B cell (primary cell): Measurements from ENCODE around the gene TSSK2. TPM values are rescaled to one million over a fixed set of nuclear protein-coding genes. Genes with fewer than 3 reads are reported as not detected.

Experiments
- ATAC-seq: fragments of 200-7000 bp; cut with Tn5 transposase; one replicate; pipeline ENCODE4 v1.10.0; 2021; ENCODE audit warnings: low read depth, mild to moderate bottlenecking, moderate number of reproducible peaks, moderate library complexity
- CTCF ChIA-PET: fragments of 350-600 bp; sonication (Branson Sonifier 250); formaldehyde crosslinking; loops from one replicate; lab custom pipeline; 2021; ENCODE audit warnings: antibody characterized with exemption, inconsistent platforms; lab: Charles Lee
- POLR2A ChIA-PET: fragments of 350-600 bp; sonication (Branson Sonifier 250); formaldehyde crosslinking; loops from one replicate; lab custom pipeline; 2021; ENCODE audit warnings: antibody characterized with exemption; lab: Charles Lee
- DNase-seq: peaks from one replicate; pipeline ENCODE4 v3.0.0; 2013
- H2AFZ ChIP-seq: 2 replicates; pipeline ENCODE4 v1.6.1; 2012; ENCODE audit warnings: mild to moderate bottlenecking, low read depth, low read length; ENCODE audit not compliant: insufficient read depth, poor library complexity, severe bottlenecking
- H3K27ac ChIP-seq, 2 donors: 1 replicate in 1 of 2; 2 replicates in 1 of 2; pipeline ENCODE4 v1.5.1; 2012 to 2013; ENCODE audit warnings: low read length in 2 of 2, mild to moderate bottlenecking in 2 of 2, moderate library complexity in 1 of 2
- H3K27me3 ChIP-seq, 4 experiments: fragments of 200-600 bp in 1 of 4; sonication (generic) in 1 of 4; replicated peaks in 1 of 4; 1 replicate in 2 of 4; 2 replicates in 2 of 4; pipeline versions ENCODE4 v1.6.1 to v1.7.0; 2013 to 2016; ENCODE audit warnings: low read length in 3 of 4, mild to moderate bottlenecking in 2 of 4, mixed read lengths in 1 of 4, moderate library complexity in 1 of 4; ENCODE audit not compliant: insufficient read depth in 4 of 4, control insufficient read depth in 3 of 4; ENCODE audit errors: control extremely low read depth in 1 of 4
- H3K36me3 ChIP-seq, 2 experiments: replicated peaks in 1 of 2; 1 replicate in 1 of 2; 2 replicates in 1 of 2; pipeline versions ENCODE4 v1.6.1 to v1.7.1; 2013; ENCODE audit warnings: low read length in 1 of 2; ENCODE audit not compliant: insufficient read depth in 2 of 2, control insufficient read depth in 1 of 2; ENCODE audit errors: control extremely low read depth in 1 of 2, extremely low read depth in 1 of 2
- H3K4me1 ChIP-seq, 2 donors: fragments of 200-600 bp in 1 of 2; sonication (generic) in 1 of 2; 1 replicate in 1 of 2; 2 replicates in 1 of 2; pipeline versions ENCODE4 v1.5.1 to v1.6.1; 2013 to 2017; ENCODE audit warnings: low read length in 2 of 2; ENCODE audit not compliant: control insufficient read depth in 2 of 2, insufficient read depth in 2 of 2
- H3K4me2 ChIP-seq: replicated peaks from 2 replicates; pipeline ENCODE3; 2012; ENCODE audit warnings: mild to moderate bottlenecking, low read depth, low read length; ENCODE audit not compliant: poor library complexity, severe bottlenecking
- H3K4me3 ChIP-seq, 5 experiments: fragments of 200-600 bp in 1 of 5; sonication (generic) in 1 of 5; 1 replicate in 3 of 5; 2 replicates in 2 of 5; pipeline versions ENCODE4 v1.5.1 to v1.7.0; 2011 to 2016; ENCODE audit warnings: low read length in 4 of 5, mild to moderate bottlenecking in 4 of 5, low read depth in 2 of 5, control low read depth in 1 of 5, moderate library complexity in 1 of 5; ENCODE audit not compliant: insufficient read depth in 1 of 5; ENCODE audit errors: control extremely low read depth in 1 of 5, extremely low read depth in 1 of 5
- H3K79me2 ChIP-seq: fragments of 200-600 bp; sonication (generic); one replicate; pipeline ENCODE4 v1.6.0; 2016; ENCODE audit warnings: low read length; ENCODE audit not compliant: control insufficient read depth, insufficient read depth
- H3K9ac ChIP-seq: fragments of 200-600 bp; sonication (generic); 2 replicates; pipeline ENCODE4 v1.6.1; 2017; ENCODE audit warnings: mild to moderate bottlenecking, low read length, moderate library complexity
- H3K9me3 ChIP-seq, 3 donors: one replicate each; pipeline versions ENCODE4 v1.6.1 to v1.7.1; 2013; ENCODE audit warnings: low read length in 2 of 3; ENCODE audit not compliant: control insufficient read depth in 2 of 3, insufficient read depth in 1 of 3; ENCODE audit errors: control extremely low read depth in 1 of 3
- H4K20me1 ChIP-seq: 2 replicates; pipeline ENCODE4 v1.6.0; 2012; ENCODE audit warnings: mild to moderate bottlenecking, low read length; ENCODE audit not compliant: insufficient read depth, control insufficient read depth, poor library complexity, severe bottlenecking
- H3K27ac Mint-ChIP-seq: one replicate; pipeline ENCODE4 v1.8.0; 2021; ENCODE audit warnings: mixed read lengths
- H3K27me3 Mint-ChIP-seq: one replicate; pipeline ENCODE4 v1.8.0; 2021; ENCODE audit warnings: mixed read lengths
- H3K4me1 Mint-ChIP-seq: one replicate; pipeline ENCODE4 v1.8.0; 2021; ENCODE audit warnings: mixed read lengths
- H3K4me3 Mint-ChIP-seq: one replicate; pipeline ENCODE4 v1.8.0; 2021; ENCODE audit warnings: mixed read lengths
- H3K9me3 Mint-ChIP-seq: one replicate; pipeline ENCODE4 v1.8.0; 2022; ENCODE audit warnings: mixed read lengths; ENCODE audit not compliant: insufficient read depth
- CTCF ChIP-seq: fragments of 200-600 bp; IDR thresholded peaks from one replicate; pipeline ENCODE4 v1.8.0; 2022; ENCODE audit warnings: antibody characterized with exemption, mild to moderate bottlenecking
- EZH2 ChIP-seq: IDR thresholded peaks from 2 replicates; pipeline ENCODE4 v1.6.1; 2012; ENCODE audit warnings: borderline replicate concordance, low read depth, mild to moderate bottlenecking, moderate library complexity, low read length; ENCODE audit not compliant: insufficient read depth, poor library complexity, severe bottlenecking
- WGBS: methylation state at CpG from one replicate; pipeline ENCODE4 v1.1.5; 2013; ENCODE audit warnings: missing lambda C conversion rate; ENCODE audit not compliant: insufficient coverage; 5-methylcytosine and 5-hydroxymethylcytosine counted together
- intact Hi-C: fragments of 100-400 bp; cut with micrococcal nuclease; formaldehyde crosslinking; loops from one replicate; pipeline ENCODE4 v1.10.0; 2022
- polyA plus RNA-seq: library from polyadenylated mRNA; depleted of rRNA; stranded (reverse); fragments of >200 nt; gene quantifications from 2 replicates; pipeline ENCODE4 v1.2.3, GENCODE V29; 2012
- total RNA-seq, 2 donors: library from RNA; stranded (reverse); fragments of 120-200 nt in 1 of 2; gene quantifications; 1 replicate in 1 of 2; 2 replicates in 1 of 2; pipeline versions ENCODE4 v1.2.3 to v1.2.4, GENCODE V29; 2013 to 2022

TSSK2 gene
- total and polyA plus RNA-seq, 2 donors (not counting 1 experiment from before 2014, with no cell fraction given) = 0.15 TPM; not detected in 1

DNA sequence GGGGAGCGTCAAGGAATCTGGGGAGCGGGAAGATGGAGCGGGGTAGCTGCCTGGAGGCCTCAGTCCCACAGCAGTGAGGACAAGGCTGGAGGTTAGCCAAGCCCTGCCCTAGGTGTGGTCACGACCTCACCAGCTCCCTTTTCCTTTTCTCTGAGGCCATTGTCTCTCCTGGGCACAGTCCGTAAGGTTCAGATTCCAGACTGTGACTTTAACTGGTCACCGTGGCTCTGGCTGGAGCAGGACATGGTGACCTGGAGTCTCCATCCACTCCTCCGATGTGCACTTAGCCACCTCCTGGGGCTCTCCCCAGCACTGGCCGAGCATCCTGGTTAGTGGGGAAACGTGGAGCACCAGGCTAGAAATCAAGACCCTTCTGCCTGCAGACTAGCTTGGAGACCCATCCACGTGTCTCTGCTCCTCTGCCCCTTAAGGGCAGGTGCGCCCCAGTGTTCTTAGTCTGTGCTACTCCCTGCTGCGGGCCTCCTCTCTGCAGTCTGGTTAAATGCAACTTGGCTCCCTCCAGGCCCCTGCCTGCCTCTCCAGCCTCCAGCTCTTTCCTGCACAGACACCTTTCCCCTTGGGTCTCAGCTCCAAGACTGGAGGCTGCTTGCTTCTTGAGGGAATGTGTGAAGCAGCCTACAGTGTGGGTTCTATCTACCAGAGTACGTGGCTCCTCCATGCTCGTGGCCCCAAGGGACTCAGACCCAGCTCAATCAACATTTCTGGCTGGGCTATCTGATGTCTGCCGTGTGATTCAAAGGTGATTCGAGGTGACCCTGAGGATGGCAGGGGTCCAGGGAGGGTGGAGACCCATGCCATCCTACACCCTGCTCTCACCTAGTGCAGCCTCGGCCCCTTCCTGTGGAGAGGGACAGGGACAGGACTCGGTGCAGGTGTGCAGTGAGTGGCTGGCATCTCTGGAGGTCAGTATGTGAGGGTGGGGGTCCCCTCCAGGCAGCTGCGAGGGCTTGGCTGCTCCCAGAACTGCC is 42.2 kb downstream of the TSSK2 start:
- ATAC-seq = no peak
- Histone ChIP-seq H2AFZ (no peak overlapping the region), H3K27me3 (peaks cover 0 to 26% (median 17%) of the 10 kb centered on the region in 4 experiments), H3K9ac (peak overlapping the region; percentile 35), H3K4me1 (peaks cover 67 to 77% of the 10 kb centered on the region in 2 donors), H3K9me3 (peaks cover 0 to 4% (median 0%) of the 10 kb centered on the region in 3 donors), H4K20me1 (peaks cover 37% of the 10 kb centered on the region), H3K36me3 (peaks cover 0 to 4% of the 10 kb centered on the region in 2 experiments), H3K27ac (peak overlapping the region; percentile 35 to 89), H3K4me2 (peak overlapping the region; percentile 99), H3K79me2 (peaks cover 52% of the 10 kb centered on the region), H3K4me3 (peak overlapping the region in 2 of 5 experiments; percentile 26 to 33)
- Mint-ChIP-seq H3K27ac (peak overlapping the region; percentile 90), H3K4me3 (peak overlapping the region; percentile 96), H3K4me1 (peaks cover 73% of the 10 kb centered on the region), H3K9me3 (no peaks in the 10 kb centered on the region), H3K27me3 (peaks cover 12% of the 10 kb centered on the region)
- DNase-seq = no peak
- no peak for TF ChIP-seq EZH2
- TF ChIP-seq CTCF = no peak
- 81% methylated on average over 14 of the region's 19 CpGs for WGBS
- ChIA-PET POLR2A (interaction anchor here (1.1 to 1.9 kb wide), 4 partner anchors 29 to 306 kb away, joined by 3 to 11 read pairs (median 6); partner anchors contain the start of genes C22orf39, CDC45, ESS2 and HIRA), CTCF (interaction anchor here (1.2 to 2.4 kb wide), 4 partner anchors 29 to 306 kb away, joined by 3 to 13 read pairs (median 6); partner anchors contain the start of genes CDC45 and ESS2)
- intact Hi-C loops = no loop called here
